ENCODE data around the gene FMO5. TPM values are rescaled to one million over a fixed set of nuclear protein-coding genes. Genes with fewer than 3 reads are reported as not detected.
"Not testable (repeated sequence)": the region's sequence is repeated elsewhere in the genome, so short reads cannot be mapped to it uniquely, and the experiment has no call there.

FMO5 gene
- total RNA-seq, 1 donor from 2014 or later = 3.3 TPM

GRCh38 chr1:147169840-147170674 is 55.1 kb downstream of the FMO5 start:
- no peak for DNase-seq
- ATAC-seq = no peak
- intact Hi-C loops (cut with micrococcal nuclease) = no loop called here

- intact Hi-C loops (cut with micrococcal nuclease) = no loop called here
- ATAC-seq = no peak
- no peak for DNase-seq
Observed at GRCh38 chr1:147169171-147169570, 56.0 kb downstream of the FMO5 start.

GRCh38 chr1:147168626-147169058 is 56.5 kb downstream of the FMO5 start:
- ATAC-seq = no peak
- intact Hi-C loops (cut with micrococcal nuclease) = no loop called here
- DNase-seq = no peak

- DNase-seq = no peak
- intact Hi-C loops (cut with micrococcal nuclease) = no loop called here
- ATAC-seq = no peak
Observed at GRCh38 chr1:147167365-147167764, 57.8 kb downstream of the FMO5 start.

GRCh38 chr1:147163019-147163418 is 62.1 kb downstream of the FMO5 start:
- intact Hi-C loops (cut with micrococcal nuclease) = no loop called here
- DNase-seq (no peak), ATAC-seq (no peak)

GRCh38 chr1:147162093-147162492 is 63.0 kb downstream of the FMO5 start:
- DNase-seq (no peak), ATAC-seq (no peak)
- intact Hi-C loops (cut with micrococcal nuclease) = no loop called here

GRCh38 chr1:147157116-147157515 is 68.0 kb downstream of the FMO5 start:
- intact Hi-C loops (cut with micrococcal nuclease); DNase-seq; ATAC-seq: not testable (repeated sequence)

- DNase-seq (no peak), ATAC-seq (no peak)
- intact Hi-C loops (cut with micrococcal nuclease) = no loop called here
Observed at GRCh38 chr1:147156642-147157041, 68.5 kb downstream of the FMO5 start.

- intact Hi-C loops (cut with micrococcal nuclease) = no loop called here
- DNase-seq (no peak), ATAC-seq (no peak)
Observed at GRCh38 chr1:147152772-147153171, 72.4 kb downstream of the FMO5 start.

GRCh38 chr1:147151244-147151643 is 73.9 kb downstream of the FMO5 start:
- no peak for ATAC-seq
- DNase-seq = no peak
- intact Hi-C loops (cut with micrococcal nuclease) = no loop called here

GRCh38 chr1:147142886-147143285 is 82.3 kb downstream of the FMO5 start:
- intact Hi-C loops (cut with micrococcal nuclease) = no loop called here
- DNase-seq (no peak), ATAC-seq (no peak)

Other genes with a start within 250 kb of the FMO5 start
- gene PRKAB2, start 52.9 kb downstream of the FMO5 start, total RNA-seq = 44.7 TPM
- gene CHD1L, start 17.3 kb upstream of the FMO5 start, total RNA-seq = 8.3 TPM